ENCODE data around the gene L3MBTL3.

GRCh38 chr6:130158056-130158455 lies 139.7 kb downstream of the L3MBTL3 start:
- TF ChIP-seq EZH2phosphoT487 (conservative IDR thresholded peaks at IDR 0.05; ENCODE audit: low read length) (no peak), CTCF (IDR thresholded peaks at IDR 0.05; ENCODE audit: insufficient read depth, low read length, poor library complexity, severe bottlenecking) (no peak)

Data from SU-DHL-6 (cell line).